ENCODE results near the gene NAA20.

GRCh38 chr20:19992996-19993908 is 23.9 kb upstream of the NAA20 start:
- TF ChIP-seq RFX5 (IDR thresholded peaks at IDR 0.05; ENCODE audit: low read depth, low read length) (no peak), CTCF (conservative IDR thresholded peaks at IDR 0.05; ENCODE audit: low read depth, low read length) (no peak), SMC3 (IDR thresholded peaks at IDR 0.05; ENCODE audit: low read depth, low read length) (peak; percentile 15; the same call in 1 of the 2 replicates), POLR2A (IDR thresholded peaks at IDR 0.05; ENCODE audit: low read depth, low read length) (no peak), MXI1 (IDR thresholded peaks at IDR 0.05; ENCODE audit: borderline replicate concordance, low read depth, low read length) (peak; percentile 54; the same call in 1 of the 2 replicates), CEBPB (IDR thresholded peaks at IDR 0.05; ENCODE audit: low read depth, low read length) (no peak), FOS (IDR thresholded peaks at IDR 0.05; ENCODE audit: low read depth, low read length) (peak; percentile 68), RAD21 (IDR thresholded peaks at IDR 0.05; ENCODE audit: low read length) (no peak)
